GM23338 (cell line): ENCODE data around the gene ME2. TPM values are rescaled to one million over a fixed set of nuclear protein-coding genes. Genes with fewer than 3 reads are reported as not detected.

ENCODE experiments used
- ATAC-seq: fragments of 200-7000 bp; cut with Tn5 transposase; 3 replicates; pipeline ENCODE4 v1.9.1; 2020
- DNase-seq: peaks from one replicate; pipeline ENCODE4 v3.0.0-alpha.2; 2015; ENCODE audit warnings: low spot score
- H2AFZ ChIP-seq: fragments of 200-600 bp; sonication (generic); 2 replicates; pipeline ENCODE4 v1.8.0; 2016; ENCODE audit warnings: antibody characterized with exemption, mild to moderate bottlenecking, moderate library complexity
- H3F3A ChIP-seq: fragments of 200-600 bp; sonication (generic); replicated peaks from 2 replicates; pipeline ENCODE4 v1.8.0; 2017; ENCODE audit warnings: antibody characterized with exemption, mixed run types, low read depth
- H3K27ac ChIP-seq: fragments of 200-600 bp; sonication (generic); 2 replicates; pipeline ENCODE4 v1.6.1; 2016; ENCODE audit warnings: low read depth
- H3K27me3 ChIP-seq: fragments of 200-600 bp; sonication (generic); 2 replicates; pipeline ENCODE4 v1.8.0; 2016; ENCODE audit warnings: mild to moderate bottlenecking, mixed run types, moderate library complexity; ENCODE audit not compliant: insufficient read depth
- H3K36me3 ChIP-seq: fragments of 200-600 bp; sonication (generic); 2 replicates; pipeline ENCODE4 v1.8.0; 2016; ENCODE audit warnings: mild to moderate bottlenecking; ENCODE audit not compliant: insufficient read depth
- H3K4me1 ChIP-seq: fragments of 200-600 bp; sonication (generic); 2 replicates; pipeline ENCODE4 v1.8.0; 2016; ENCODE audit warnings: mild to moderate bottlenecking, moderate library complexity; ENCODE audit not compliant: insufficient read depth
- H3K4me2 ChIP-seq: fragments of 200-600 bp; sonication (generic); 2 replicates; pipeline ENCODE4 v1.7.1; 2017; ENCODE audit warnings: mixed run types
- H3K4me3 ChIP-seq: fragments of 200-600 bp; sonication (generic); 2 replicates; pipeline ENCODE4 v1.6.1; 2016; ENCODE audit warnings: mixed run types
- H3K79me2 ChIP-seq: fragments of 200-600 bp; sonication (generic); replicated peaks from 2 replicates; pipeline ENCODE4 v1.8.0; 2017; ENCODE audit warnings: mild to moderate bottlenecking; ENCODE audit not compliant: insufficient read depth
- H3K9me2 ChIP-seq: fragments of 200-600 bp; sonication (generic); 2 replicates; pipeline ENCODE4 v1.8.0; 2017; ENCODE audit not compliant: insufficient read depth
- H4K20me1 ChIP-seq: fragments of 200-600 bp; sonication (generic); replicated peaks from 2 replicates; pipeline ENCODE4 v1.8.0; 2017; ENCODE audit warnings: mild to moderate bottlenecking; ENCODE audit not compliant: insufficient read depth
- H3K27ac Mint-ChIP-seq: 2 replicates; pipeline ENCODE4 v1.8.0; 2020; ENCODE audit warnings: inconsistent platforms, mild to moderate bottlenecking, moderate library complexity, mixed read lengths
- H3K27me3 Mint-ChIP-seq: 3 replicates; pipeline ENCODE4 v1.8.0; 2022; ENCODE audit warnings: low read depth, mild to moderate bottlenecking, moderate library complexity, mixed read lengths, inconsistent platforms; ENCODE audit not compliant: insufficient read depth, poor library complexity
- H3K36me3 Mint-ChIP-seq: 3 replicates; pipeline ENCODE4 v1.8.0; 2021; ENCODE audit warnings: low read depth, mild to moderate bottlenecking, inconsistent platforms, moderate library complexity, mixed read lengths
- H3K4me1 Mint-ChIP-seq: 3 replicates; pipeline ENCODE4 v1.8.0; 2020; ENCODE audit warnings: mild to moderate bottlenecking, inconsistent platforms, mixed read lengths
- H3K4me3 Mint-ChIP-seq: 3 replicates; pipeline ENCODE4 v1.8.0; 2021; ENCODE audit warnings: moderate library complexity, mild to moderate bottlenecking, inconsistent platforms, mixed read lengths
- H3K9me3 Mint-ChIP-seq: 3 replicates; pipeline ENCODE4 v1.8.0; 2020; ENCODE audit warnings: moderate library complexity, mild to moderate bottlenecking, inconsistent platforms, mixed read lengths
- CREB1 ChIP-seq: fragments of 250-450 bp; sonication (Bioruptor Pico); IDR thresholded peaks from 2 replicates; pipeline ENCODE4 v1.5.0; 2020; ENCODE audit warnings: low read depth, mild to moderate bottlenecking, moderate library complexity
- CTCF ChIP-seq, 2 experiments: fragments of 200-600 bp in 1 of 2; sonication (generic) in 1 of 2; conservative IDR thresholded peaks; 2 replicates each; pipeline versions ENCODE4 v1.5.1 to v1.6.1; 2016 to 2017; ENCODE audit warnings: antibody characterized with exemption in 2 of 2, low read depth in 2 of 2, mild to moderate bottlenecking in 2 of 2, moderate library complexity in 1 of 2
- ZNF462 ChIP-seq: fragments of 250-450 bp; sonication (Bioruptor Pico); IDR thresholded peaks from 2 replicates; pipeline ENCODE4 v1.5.0; 2020; ENCODE audit warnings: mild to moderate bottlenecking, moderate library complexity
- polyA plus RNA-seq: library from polyadenylated mRNA; unstranded; fragments of >200 nt; fragmentation: Nextera tagmentation; extraction: Ambion mirVana; gene quantifications from 2 replicates; pipeline ENCODE4 v1.2.1, GENCODE V29; 2016
- total RNA-seq: library from RNA; depleted of rRNA; stranded (reverse); fragments of >200 nt; shearing (Covaris generic); gene quantifications from 2 replicates; pipeline ENCODE4 v1.2.3, GENCODE V29; 2014

The ME2 gene
- total and polyA plus RNA-seq, 2 experiments from 2014 or later = 61.0 to 102 TPM

- TF ChIP-seq ZNF462 = no peak
- TF ChIP-seq CREB1 (CRISPR knock-in tag) = no peak
Observed at GRCh38 chr18:50849419-50849821, 29.5 kb upstream of the ME2 start (continued).

GRCh38 chr18:50850307-50851065 is 28.4 kb upstream of the ME2 start:
- Mint-ChIP-seq H3K9me3 (peaks cover 3% of the 10 kb centered on the region; the same call in 1 of the 3 replicates), H3K4me1 (peaks cover 6% of the 10 kb centered on the region), H3K4me3 (no peak overlapping the region), H3K27me3 (peaks cover 6% of the 10 kb centered on the region), H3K36me3 (no peaks in the 10 kb centered on the region), H3K27ac (no peak overlapping the region)
- H3K27ac ChIP-seq = no peak overlapping the region
- no peaks in the 10 kb centered on the region for H3K36me3 ChIP-seq
- no peak for DNase-seq
- H3K79me2 ChIP-seq = no peaks in the 10 kb centered on the region
- no peak for ATAC-seq
- no peak overlapping the region for H3K4me3 ChIP-seq
- no peaks in the 10 kb centered on the region for H3K27me3 ChIP-seq
- no peak for TF ChIP-seq CTCF (conservative IDR thresholded peaks at IDR 0.05; ENCODE audit: low read depth in 2 of 2)
- no peak for TF ChIP-seq CREB1 (CRISPR knock-in tag)
- H4K20me1 ChIP-seq = no peaks in the 10 kb centered on the region
- no peak overlapping the region for H2AFZ ChIP-seq
- no peak overlapping the region for H3K4me2 ChIP-seq
- H3F3A ChIP-seq = no peaks in the 10 kb centered on the region
- no peaks in the 10 kb centered on the region for H3K9me2 ChIP-seq
- no peaks in the 10 kb centered on the region for H3K4me1 ChIP-seq
